ENCODE measurements around the gene HSD11B1L. TPM values are rescaled to one million over a fixed set of nuclear protein-coding genes. Genes with fewer than 3 reads are reported as not detected.

Gene HSD11B1L, protein sequence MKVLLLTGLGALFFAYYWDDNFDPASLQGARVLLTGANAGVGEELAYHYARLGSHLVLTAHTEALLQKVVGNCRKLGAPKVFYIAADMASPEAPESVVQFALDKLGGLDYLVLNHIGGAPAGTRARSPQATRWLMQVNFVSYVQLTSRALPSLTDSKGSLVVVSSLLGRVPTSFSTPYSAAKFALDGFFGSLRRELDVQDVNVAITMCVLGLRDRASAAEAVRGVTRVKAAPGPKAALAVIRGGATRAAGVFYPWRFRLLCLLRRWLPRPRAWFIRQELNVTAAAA
- total RNA-seq = 10.3 TPM

DNA sequence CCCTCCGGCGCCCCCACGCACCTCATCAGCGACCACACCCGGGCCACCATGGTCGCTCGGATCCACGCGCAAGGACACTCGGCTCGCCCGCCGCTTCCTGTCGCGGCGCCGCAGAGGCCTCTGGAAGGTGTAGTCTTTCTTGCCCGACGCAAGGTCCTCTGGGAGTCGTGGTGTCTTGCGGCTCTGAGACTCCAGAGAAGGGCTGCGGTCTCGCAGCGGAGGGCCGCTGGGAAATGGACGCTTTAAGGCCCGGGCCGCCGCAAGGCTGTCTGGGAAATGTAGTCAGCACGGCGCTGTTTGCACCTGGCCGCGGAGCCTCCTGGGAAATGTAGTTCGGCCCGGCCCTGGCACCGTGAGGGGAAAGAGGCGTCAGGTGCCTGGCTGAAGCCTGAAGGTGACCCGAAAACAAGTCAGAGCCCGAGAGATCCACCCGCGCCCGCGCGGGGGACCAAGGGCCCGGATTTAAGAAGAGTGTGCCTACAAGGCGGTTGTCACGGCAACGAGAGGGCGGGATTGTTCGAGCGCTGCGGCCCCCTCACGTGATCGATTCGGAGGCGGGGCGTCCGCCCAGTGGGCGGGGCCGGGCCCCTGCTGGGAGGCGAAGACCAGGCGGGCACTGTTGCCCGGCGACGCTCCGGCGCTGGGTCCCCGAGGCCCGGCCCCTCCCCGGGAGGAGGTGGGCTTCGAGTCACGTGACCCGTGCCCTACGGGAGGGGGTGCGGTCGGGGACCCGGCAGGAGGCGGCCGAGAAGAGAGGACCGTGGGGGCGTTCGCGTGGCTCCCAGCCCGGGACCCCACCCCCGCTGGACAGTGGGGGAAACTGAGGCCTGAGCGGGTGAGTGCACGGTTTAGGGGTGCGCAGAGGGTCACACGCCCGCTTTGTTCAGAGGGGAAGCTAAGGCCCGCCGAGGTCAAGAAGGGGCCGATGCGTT lies at the start of gene HSD11B1L, which contains the start of gene MICOS13:
TSS of gene HSD11B1L (plus strand) at position 591 of the 932 bp plus-strand sequence. CDS start 3,806 bp downstream, outside the sequence.
TSS of gene MICOS13 (minus strand) at position 80 of the 932 bp plus-strand sequence. CDS start at position 50, 30 bp downstream.
- DNase-seq (ENCODE audit: extremely low spot score in 2 of 2) = peak; percentile 97 to 99
- intact Hi-C loops (cut with DNase I) = no loop called here
- TF ChIP-seq, protein P1, sequence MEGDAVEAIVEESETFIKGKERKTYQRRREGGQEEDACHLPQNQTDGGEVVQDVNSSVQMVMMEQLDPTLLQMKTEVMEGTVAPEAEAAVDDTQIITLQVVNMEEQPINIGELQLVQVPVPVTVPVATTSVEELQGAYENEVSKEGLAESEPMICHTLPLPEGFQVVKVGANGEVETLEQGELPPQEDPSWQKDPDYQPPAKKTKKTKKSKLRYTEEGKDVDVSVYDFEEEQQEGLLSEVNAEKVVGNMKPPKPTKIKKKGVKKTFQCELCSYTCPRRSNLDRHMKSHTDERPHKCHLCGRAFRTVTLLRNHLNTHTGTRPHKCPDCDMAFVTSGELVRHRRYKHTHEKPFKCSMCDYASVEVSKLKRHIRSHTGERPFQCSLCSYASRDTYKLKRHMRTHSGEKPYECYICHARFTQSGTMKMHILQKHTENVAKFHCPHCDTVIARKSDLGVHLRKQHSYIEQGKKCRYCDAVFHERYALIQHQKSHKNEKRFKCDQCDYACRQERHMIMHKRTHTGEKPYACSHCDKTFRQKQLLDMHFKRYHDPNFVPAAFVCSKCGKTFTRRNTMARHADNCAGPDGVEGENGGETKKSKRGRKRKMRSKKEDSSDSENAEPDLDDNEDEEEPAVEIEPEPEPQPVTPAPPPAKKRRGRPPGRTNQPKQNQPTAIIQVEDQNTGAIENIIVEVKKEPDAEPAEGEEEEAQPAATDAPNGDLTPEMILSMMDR (IDR thresholded peaks at IDR 0.05) = no peak
- TF ChIP-seq POLR2AphosphoS5 (IDR thresholded peaks at IDR 0.05; ENCODE audit: insufficient read depth in 1 of 2, low read depth in 1 of 2) (peak; percentile 90 to 99), POLR2A (IDR thresholded peaks at IDR 0.05) (no peak)

DNA sequence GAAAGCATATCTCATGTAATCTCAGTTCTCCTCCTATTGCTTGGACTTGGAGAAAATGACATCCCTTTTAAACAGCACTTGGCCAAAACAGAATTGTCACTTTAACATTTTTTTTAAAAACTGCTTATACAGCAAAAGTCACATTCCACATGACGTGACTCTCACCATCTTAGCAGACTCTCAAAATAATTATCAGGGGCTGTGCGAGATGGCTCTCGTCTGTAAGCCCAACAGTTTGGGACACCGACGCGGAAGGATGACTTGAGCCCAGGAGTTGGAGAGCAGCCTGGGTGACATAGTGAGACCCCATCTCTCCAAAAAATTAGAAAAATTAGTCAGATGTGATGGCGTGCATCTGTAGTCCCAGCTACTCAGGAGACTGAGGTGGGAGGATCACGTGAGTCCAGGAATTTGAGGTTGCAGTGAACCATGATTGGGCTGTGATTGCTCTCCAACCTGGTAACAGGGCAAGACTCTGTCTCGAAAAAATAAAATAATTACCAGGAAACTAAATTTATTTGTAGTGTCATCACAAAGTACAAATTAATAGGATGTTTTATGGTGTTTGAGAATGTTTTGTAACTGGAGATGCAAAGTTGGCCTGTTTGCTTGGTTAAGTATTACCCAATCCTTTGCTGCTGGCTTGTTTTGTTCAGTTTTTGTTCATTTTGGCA lies 49.1 kb upstream of the HSD11B1L start:
- H3K4me1 ChIP-seq = peaks cover 98% of the 10 kb centered on the region
- H3K4me3 ChIP-seq = peak overlapping the region; percentile 5 to 11
- TF ChIP-seq, protein P1 (IDR thresholded peaks at IDR 0.05) = no peak
- H3K9me3 ChIP-seq = no peaks in the 10 kb centered on the region
- H3K27ac ChIP-seq = peak overlapping the region; percentile 45
- no peaks in the 10 kb centered on the region for H3K27me3 ChIP-seq
- DNase-seq (ENCODE audit: extremely low spot score in 2 of 2) = no peak
- peaks cover 0 to 34% of the 10 kb centered on the region in 2 donors for H3K36me3 ChIP-seq
- intact Hi-C loops (cut with DNase I) = no loop called here

More for the DNA sequence above, at the start of gene HSD11B1L, which contains the start of gene MICOS13:
- peaks cover 21% of the 10 kb centered on the region for H3K4me1 ChIP-seq
- no peaks in the 10 kb centered on the region for H3K36me3 ChIP-seq
- peak within 1 kb of the TSS; percentile 90 for H3K27ac ChIP-seq
- no peaks in the 10 kb centered on the region for H3K9me3 ChIP-seq
- H3K4me3 ChIP-seq = peak within 1 kb of the TSS; percentile 85 to 96
- H3K27me3 ChIP-seq = no peaks in the 10 kb centered on the region

DNA sequence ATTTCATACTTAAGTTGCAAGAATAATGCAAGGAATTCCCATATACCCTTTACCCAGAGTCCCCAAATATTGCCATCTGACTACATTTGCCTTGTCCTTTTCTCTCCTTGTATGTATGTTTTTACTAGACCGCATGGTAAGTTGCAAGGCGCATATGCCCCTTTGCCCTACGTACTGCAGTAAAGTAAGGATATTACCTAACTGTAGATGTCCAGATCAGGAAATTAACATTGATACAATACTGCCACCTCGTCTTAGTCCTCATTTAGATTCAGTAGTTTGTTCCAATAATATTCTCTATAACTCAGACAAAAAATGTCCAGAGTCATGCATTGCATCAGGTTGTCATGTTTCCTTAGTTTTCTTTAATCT lies 48.6 kb upstream of the HSD11B1L start:
- Histone ChIP-seq H3K27me3 (no peaks in the 10 kb centered on the region), H3K36me3 (peaks cover 0 to 28% of the 10 kb centered on the region in 2 donors), H3K4me1 (peaks cover 96% of the 10 kb centered on the region), H3K9me3 (no peaks in the 10 kb centered on the region), H3K27ac (peak overlapping the region; percentile 45), H3K4me3 (peak overlapping the region; percentile 5)
- intact Hi-C loops (cut with DNase I) = no loop called here
- no peak for DNase-seq (ENCODE audit: extremely low spot score in 2 of 2)
- TF ChIP-seq, protein P1 (IDR thresholded peaks at IDR 0.05) = no peak
- TF ChIP-seq POLR2AphosphoS5 (IDR thresholded peaks at IDR 0.05; ENCODE audit: insufficient read depth in 1 of 2, low read depth in 1 of 2) = no peak
- TF ChIP-seq POLR2A (IDR thresholded peaks at IDR 0.05) = no peak

DNA sequence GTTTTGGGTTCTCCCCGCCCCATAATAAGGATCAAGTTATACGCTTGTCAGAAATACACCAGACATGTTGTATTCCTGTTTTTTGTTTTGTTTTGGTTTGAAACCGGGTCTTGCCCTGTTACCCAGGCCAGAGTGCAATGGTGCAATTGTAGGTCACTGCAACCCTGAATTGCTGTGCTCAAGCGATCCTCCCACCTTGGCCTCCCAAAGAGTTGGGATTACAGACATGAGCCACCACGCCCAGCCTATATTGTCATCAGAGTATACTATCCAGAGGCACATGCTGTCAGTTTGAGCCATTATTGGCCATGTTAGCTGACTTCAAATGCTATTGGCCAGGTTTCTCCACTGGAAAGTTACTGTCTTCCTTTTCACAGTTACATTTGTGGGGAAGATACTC lies 48.2 kb upstream of the HSD11B1L start:
- peak overlapping the region; percentile 45 for H3K27ac ChIP-seq
- intact Hi-C loops (cut with DNase I) = no loop called here
- no peak for DNase-seq (ENCODE audit: extremely low spot score in 2 of 2)
- peaks cover 0 to 24% of the 10 kb centered on the region in 2 donors for H3K36me3 ChIP-seq
- no peaks in the 10 kb centered on the region for H3K9me3 ChIP-seq
- H3K27me3 ChIP-seq = no peaks in the 10 kb centered on the region
- H3K4me1 ChIP-seq = peaks cover 94% of the 10 kb centered on the region
- peak overlapping the region in 1 of 2 donors; percentile 5 for H3K4me3 ChIP-seq
- TF ChIP-seq, protein P1 (IDR thresholded peaks at IDR 0.05) = no peak
- TF ChIP-seq POLR2AphosphoS5 (IDR thresholded peaks at IDR 0.05; ENCODE audit: insufficient read depth in 1 of 2, low read depth in 1 of 2) (no peak), POLR2A (IDR thresholded peaks at IDR 0.05) (no peak)

All from vagina (tissue), 2 donors.